Heart right ventricle (tissue), 16 donors: ENCODE measurements around the gene MPI. TPM values are rescaled to one million over a fixed set of nuclear protein-coding genes. Genes with fewer than 3 reads are reported as not detected.

Source experiments
- ATAC-seq, 8 donors: fragments of 200-7000 bp; cut with Tn5 transposase; one replicate each; pipeline ENCODE4 v1.9.1; 2020; ENCODE audit warnings: mild to moderate bottlenecking in 8 of 8, moderate library complexity in 8 of 8, moderate number of reproducible peaks in 1 of 8
- DNase-seq, 2 donors: peaks; one replicate each; pipeline ENCODE4 v3.0.0-alpha.2; 2020
- H3K27ac ChIP-seq, 10 donors: fragments of 200-600 bp; sonication (generic) in 2 of 10; one replicate each; pipeline versions ENCODE4 v1.5.0 to v1.8.0; 2020 to 2022; ENCODE audit warnings: mild to moderate bottlenecking in 3 of 10
- H3K27me3 ChIP-seq, 7 donors: fragments of 200-600 bp; one replicate each; pipeline ENCODE4 v1.8.0; 2021 to 2022; ENCODE audit warnings: mild to moderate bottlenecking in 2 of 7
- H3K36me3 ChIP-seq, 9 donors: fragments of 200-600 bp; sonication (generic) in 1 of 9; one replicate each; pipeline versions ENCODE4 v1.5.0 to v1.8.0; 2020 to 2022; ENCODE audit warnings: mild to moderate bottlenecking in 2 of 9
- H3K4me1 ChIP-seq, 9 donors: fragments of 200-600 bp; sonication (generic) in 1 of 9; one replicate each; pipeline versions ENCODE4 v1.5.0 to v1.8.0; 2020 to 2022; ENCODE audit warnings: mild to moderate bottlenecking in 4 of 9
- H3K4me3 ChIP-seq, 10 donors: fragments of 200-600 bp; sonication (generic) in 2 of 10; one replicate each; pipeline versions ENCODE4 v1.5.0 to v1.8.0; 2020 to 2022; ENCODE audit warnings: mild to moderate bottlenecking in 7 of 10, moderate library complexity in 2 of 10
- H3K9me3 ChIP-seq, 11 donors: fragments of 200-600 bp in 10 of 11; sonication (generic) in 2 of 11; one replicate each; pipeline versions ENCODE4 v1.5.0 to v1.8.0; 2013 to 2022; ENCODE audit warnings: mild to moderate bottlenecking in 2 of 11, control low read depth in 1 of 11, moderate library complexity in 1 of 11
- WGBS, 2 donors: extraction: QIAGEN DNeasy Blood & Tissue Kit; methylation state at CpG; one replicate each; pipeline ENCODE4 v1.1.7; 2013; ENCODE audit warnings: inconsistent platforms in 1 of 2; 5-methylcytosine and 5-hydroxymethylcytosine counted together
- intact Hi-C, 10 donors: fragments of 100-400 bp; cut with DNase I; formaldehyde crosslinking; loops; one replicate each; pipeline versions ENCODE4 v1.11.1 to v1.14.2; 2022
- long read RNA-seq, 3 donors: library from polyadenylated mRNA; unstranded; transcript quantifications; one replicate each; pipeline ENCODE4 v2.0.0, GENCODE V29; 2020 to 2021
- polyA plus RNA-seq, 2 donors: library from polyadenylated mRNA; stranded (reverse); fragments of 200-250 nt; gene quantifications; one replicate each; pipeline ENCODE4 v1.2.3, GENCODE V29; 2013
- total RNA-seq, 10 donors: library from RNA; stranded (reverse); fragmentation: NEBNext Ultra II Directional in 3 of 10; extraction: Animal tissue kit (Norgen Biotek cat#: 25700) in 3 of 10; gene quantifications; one replicate each; pipeline versions ENCODE4 v1.2.1 to v1.2.4, GENCODE V29; 2021 to 2023
- TF ChIP-seq, protein P1 (sequence below), 9 donors: fragments of 200-600 bp; sonication (generic) in 2 of 9; IDR thresholded peaks; one replicate each; pipeline versions ENCODE4 v1.5.0 to v1.8.0; 2021 to 2022; ENCODE audit warnings: antibody characterized with exemption in 9 of 9, mild to moderate bottlenecking in 5 of 9, moderate library complexity in 1 of 9
- donor health status: Arrhythmogenic right ventricular cardiomyopathy.
- donor health status: ischemic (EF 13 %, LVEDD 7.1; RV severe dilation, severe dysfunction).
- donor health status: healthy with polysubstance abuse.
- donor health status: DM: no; HTN: yes; CAD: no.
- donor health status: DM: no; HTN: no; CAD: no.
- donor health status: ischemic (EF 25% LVEDD 6.9; RV normal size, moderate dysfunction).
- donor health status: ischemic (EF 25% LVEDD 5.7; RV mildly dilated, moderate dysfunction).
- donor health status: healthy.
- donor health status: DM: yes; HTN: yes; CAD: no.
- donor health status: Ischemic cardiomyopathy.
- donor health status: ischemic (EF 35%, LVEDD 5.7; RV mildly dilated, moderate dysfunction).
- donor health status: nonischemic (EF 11% LVEDD 7.7; RV severe dilation, severe dysfunction).
- donor health status: DM: yes; HTN: yes; CAD: no.
- donor health status: PGD.
- donor health status: ischemic (EF 29% LVEDD 5.4; RV normal size, mild dysfunction).
- donor health status: nonischemic (EF 23%, LVEDD 6.1; RV moderate dilation, normal function).

Gene MPI, protein sequence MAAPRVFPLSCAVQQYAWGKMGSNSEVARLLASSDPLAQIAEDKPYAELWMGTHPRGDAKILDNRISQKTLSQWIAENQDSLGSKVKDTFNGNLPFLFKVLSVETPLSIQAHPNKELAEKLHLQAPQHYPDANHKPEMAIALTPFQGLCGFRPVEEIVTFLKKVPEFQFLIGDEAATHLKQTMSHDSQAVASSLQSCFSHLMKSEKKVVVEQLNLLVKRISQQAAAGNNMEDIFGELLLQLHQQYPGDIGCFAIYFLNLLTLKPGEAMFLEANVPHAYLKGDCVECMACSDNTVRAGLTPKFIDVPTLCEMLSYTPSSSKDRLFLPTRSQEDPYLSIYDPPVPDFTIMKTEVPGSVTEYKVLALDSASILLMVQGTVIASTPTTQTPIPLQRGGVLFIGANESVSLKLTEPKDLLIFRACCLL
- total RNA-seq (10 to 100 TPM; 39.3 to 86.4 (median 57.4) TPM), polyA plus RNA-seq (10 to 100 TPM; 24.4 to 34.3 TPM)
- long read RNA-seq, donor 1, full-length matches to known transcripts, result 12 of 22 reads
- long read RNA-seq, donor 1, partial matches to known transcripts, result 5 of 22 reads
- long read RNA-seq, donor 1, other reads (novel, unspliced or antisense), result 5 of 22 reads
- long read RNA-seq, donor 2, full-length matches to known transcripts, result 37 of 59 reads
- long read RNA-seq, donor 2, partial matches to known transcripts, result 14 of 59 reads
- long read RNA-seq, donor 2, other reads (novel, unspliced or antisense), result 8 of 59 reads
- long read RNA-seq, donor 3, full-length matches to known transcripts, result 59 of 88 reads
- long read RNA-seq, donor 3, partial matches to known transcripts, result 23 of 88 reads
- long read RNA-seq, donor 3, other reads (novel, unspliced or antisense), result 6 of 88 reads

DNA sequence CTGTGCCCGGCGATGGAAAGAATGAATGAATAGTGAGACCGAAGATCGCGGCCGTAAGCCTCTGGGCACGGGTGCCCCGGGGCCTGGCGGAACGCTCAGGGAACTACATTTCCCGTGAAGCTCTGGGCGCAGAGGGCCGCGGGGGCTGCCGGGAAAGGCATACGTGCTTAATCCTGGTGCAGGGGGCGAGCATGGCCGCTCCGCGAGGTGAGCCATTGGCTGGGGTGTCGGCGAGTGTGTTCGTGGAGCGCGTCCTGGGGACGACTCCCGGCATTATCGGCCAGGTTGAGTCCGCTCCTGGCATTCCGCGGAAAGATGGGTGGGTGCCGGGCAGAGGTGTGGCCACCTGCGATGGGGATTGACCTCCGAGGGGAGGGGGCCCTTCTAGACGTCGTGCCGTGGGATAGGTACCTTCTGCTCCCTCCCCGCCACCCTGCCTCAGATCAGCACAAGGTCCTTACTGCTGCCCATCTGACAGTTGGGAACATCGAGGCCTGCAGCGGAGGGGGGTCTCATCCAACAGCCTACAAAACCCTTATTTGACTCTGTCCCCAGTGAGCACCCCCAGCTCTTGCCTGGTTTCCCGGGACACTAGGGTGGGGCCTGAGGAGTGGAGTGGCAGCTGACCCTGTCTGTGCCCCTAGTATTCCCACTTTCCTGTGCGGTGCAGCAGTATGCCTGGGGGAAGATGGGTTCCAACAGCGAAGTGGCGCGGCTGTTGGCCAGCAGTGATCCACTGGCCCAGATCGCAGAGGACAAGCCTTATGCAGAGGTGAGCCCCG, at the start of gene MPI:
Gene MPI (plus strand): TSS at position 160 of the 782 bp plus-strand sequence. CDS start 32 bp downstream, at position 192.
- peaks cover 0 to 32% (median 4%) of the 10 kb centered on the region in 9 donors for H3K36me3 ChIP-seq
- TF ChIP-seq, protein P1, sequence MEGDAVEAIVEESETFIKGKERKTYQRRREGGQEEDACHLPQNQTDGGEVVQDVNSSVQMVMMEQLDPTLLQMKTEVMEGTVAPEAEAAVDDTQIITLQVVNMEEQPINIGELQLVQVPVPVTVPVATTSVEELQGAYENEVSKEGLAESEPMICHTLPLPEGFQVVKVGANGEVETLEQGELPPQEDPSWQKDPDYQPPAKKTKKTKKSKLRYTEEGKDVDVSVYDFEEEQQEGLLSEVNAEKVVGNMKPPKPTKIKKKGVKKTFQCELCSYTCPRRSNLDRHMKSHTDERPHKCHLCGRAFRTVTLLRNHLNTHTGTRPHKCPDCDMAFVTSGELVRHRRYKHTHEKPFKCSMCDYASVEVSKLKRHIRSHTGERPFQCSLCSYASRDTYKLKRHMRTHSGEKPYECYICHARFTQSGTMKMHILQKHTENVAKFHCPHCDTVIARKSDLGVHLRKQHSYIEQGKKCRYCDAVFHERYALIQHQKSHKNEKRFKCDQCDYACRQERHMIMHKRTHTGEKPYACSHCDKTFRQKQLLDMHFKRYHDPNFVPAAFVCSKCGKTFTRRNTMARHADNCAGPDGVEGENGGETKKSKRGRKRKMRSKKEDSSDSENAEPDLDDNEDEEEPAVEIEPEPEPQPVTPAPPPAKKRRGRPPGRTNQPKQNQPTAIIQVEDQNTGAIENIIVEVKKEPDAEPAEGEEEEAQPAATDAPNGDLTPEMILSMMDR (IDR thresholded peaks at IDR 0.05), result peak in 3 of 9 donors; percentile 7 to 22 (median 8)
- H3K4me3 ChIP-seq, result peak within 1 kb of the TSS; percentile 56 to 89 (median 78)
- H3K4me1 ChIP-seq, result peaks cover 4 to 48% (median 42%) of the 10 kb centered on the region in 9 donors
- H3K27me3 ChIP-seq, result no peaks in the 10 kb centered on the region
- ATAC-seq, result peak; percentile 92 to 97 (median 96)
- WGBS, 2 donors, result 1% methylated on average over 47 of the region's 47 CpGs
- H3K27ac ChIP-seq, result peak within 1 kb of the TSS; percentile 1 to 93 (median 85)
- no peaks in the 10 kb centered on the region for H3K9me3 ChIP-seq
- DNase-seq, result peak; percentile 84 to 86
- intact Hi-C loops, result loop anchor here in 2 of 10 donors (10.0 kb wide), 1 partner anchor 45 kb away; the partner anchor contains the start of gene ULK3 (in 2 of the 2)

DNA sequence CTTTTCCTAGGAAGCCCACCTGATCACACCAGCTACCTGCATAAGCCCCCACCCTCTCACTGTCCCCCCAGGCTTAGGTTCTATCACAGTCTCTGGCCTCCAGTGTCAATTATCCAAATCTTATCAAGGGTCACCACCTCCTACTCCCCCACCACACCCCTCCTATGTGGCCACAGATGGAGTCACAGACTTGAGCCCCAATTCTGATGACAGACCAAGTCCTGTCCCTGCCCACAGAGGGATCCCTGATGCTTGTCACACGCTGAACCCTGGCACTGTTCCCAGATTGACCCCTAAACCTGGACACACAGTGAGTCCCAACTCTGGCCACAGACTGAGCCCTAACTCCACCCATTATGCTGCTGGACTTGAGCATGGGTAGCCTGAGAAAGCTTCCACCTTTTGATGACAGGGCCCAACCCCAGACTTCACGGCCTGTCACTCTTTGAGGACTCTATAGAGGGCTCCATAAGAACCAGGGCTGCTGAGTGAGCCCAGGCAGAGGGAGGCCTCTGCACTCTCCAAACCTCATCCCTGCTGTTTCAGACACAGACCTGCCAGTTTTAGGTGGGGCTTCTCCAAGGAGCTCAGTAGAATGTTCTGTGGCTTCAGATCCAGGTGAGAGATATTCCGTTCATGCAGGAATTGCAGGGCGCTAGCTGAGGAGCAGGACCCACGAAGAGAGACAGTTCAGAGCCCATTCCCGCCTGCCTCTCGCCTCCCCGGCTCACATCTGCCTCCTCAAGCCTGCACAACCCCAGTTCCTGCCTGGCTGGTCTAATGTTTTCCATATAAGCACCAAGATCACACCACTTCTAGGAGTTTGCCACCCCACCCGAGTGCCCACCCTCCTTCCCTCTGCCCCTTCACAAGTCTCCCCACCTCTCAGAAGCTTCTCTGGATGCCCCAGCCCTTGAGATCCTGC, 48.7 kb upstream of the MPI start:
- ATAC-seq, result no peak
- intact Hi-C loops, result loop anchor here in 9 of 10 donors (5.0 to 10.0 kb wide), 6 partner anchors 54 to 96 kb away; partner anchors contain the start of genes CSK (in 4 of the 9), MPI (in 2 of the 9), COX5A (in 1 of the 9) and FAM219B (in 1 of the 9)
- TF ChIP-seq, protein P1 (IDR thresholded peaks at IDR 0.05), result no peak
- H3K4me1 ChIP-seq, result peaks cover 5 to 26% (median 22%) of the 10 kb centered on the region in 9 donors
- WGBS, 2 donors, result 87 to 90% methylated on average over 9 of the region's 9 CpGs
- H3K9me3 ChIP-seq, result no peaks in the 10 kb centered on the region
- peaks cover 0 to 68% (median 16%) of the 10 kb centered on the region in 9 donors for H3K36me3 ChIP-seq
- H3K27me3 ChIP-seq, result no peaks in the 10 kb centered on the region
- H3K27ac ChIP-seq, result no peak overlapping the region
- no peak for DNase-seq
- no peak overlapping the region for H3K4me3 ChIP-seq

DNA sequence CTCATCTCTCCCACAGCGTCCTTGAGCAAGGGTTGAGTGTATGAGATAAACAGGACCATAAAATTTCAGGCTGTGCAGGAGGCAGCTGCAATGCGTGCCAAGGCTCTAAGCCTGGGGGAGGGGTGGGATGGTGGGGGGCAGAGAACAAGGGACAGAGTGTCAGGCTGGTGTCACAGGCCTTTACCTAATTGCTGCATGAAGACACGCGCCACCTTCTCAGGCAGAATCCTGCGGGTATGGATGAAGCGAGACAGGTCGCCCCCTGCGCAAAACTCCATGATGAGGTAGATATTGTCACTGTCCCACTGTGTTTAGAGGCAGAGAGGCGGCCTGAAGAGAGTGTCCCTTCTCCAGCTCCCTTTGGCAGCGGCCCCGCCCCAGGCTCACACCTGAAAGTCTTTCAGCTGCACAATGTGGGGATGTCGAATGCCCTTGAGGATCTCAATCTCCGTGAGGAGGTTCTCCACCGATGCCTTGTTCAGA, 47.9 kb upstream of the MPI start:
- intact Hi-C loops, result loop anchor here in 9 of 10 donors (2.0 to 10.0 kb wide), 7 partner anchors 53 to 95 kb away; partner anchors contain the start of genes CSK (in 4 of the 9), MPI (in 2 of the 9), COX5A (in 1 of the 9) and FAM219B (in 1 of the 9)
- WGBS, 2 donors, result 88 to 90% methylated on average over 14 of the region's 14 CpGs
- DNase-seq (no peak), ATAC-seq (no peak)
- no peaks in the 10 kb centered on the region for H3K9me3 ChIP-seq
- H3K27ac ChIP-seq, result peak overlapping the region in 7 of 10 donors; percentile 71 to 97 (median 89)
- peak overlapping the region in 9 of 10 donors; percentile 77 to 98 (median 88) for H3K4me3 ChIP-seq
- H3K27me3 ChIP-seq, result no peaks in the 10 kb centered on the region
- peaks cover 0 to 68% (median 14%) of the 10 kb centered on the region in 9 donors for H3K36me3 ChIP-seq
- TF ChIP-seq, protein P1 (IDR thresholded peaks at IDR 0.05), result no peak
- H3K4me1 ChIP-seq, result peaks cover 5 to 26% (median 22%) of the 10 kb centered on the region in 9 donors
